ENCODE measurements around the gene WFDC2.

- TF ChIP-seq CTCF (IDR thresholded peaks at IDR 0.05; ENCODE audit: insufficient read depth, low read depth, low read length), result no peak
- no peak for TF ChIP-seq EZH2 (IDR thresholded peaks at IDR 0.05; ENCODE audit: insufficient read depth, low read length)
Measured at GRCh38 chr20:45502561-45502960, 33.0 kb downstream of the WFDC2 start.

Data from astrocyte (in vitro differentiated cells and primary cell).